Measurements from ENCODE around the gene GSX1. TPM values are rescaled to one million over a fixed set of nuclear protein-coding genes. Genes with fewer than 3 reads are reported as not detected.

The GSX1 gene
- total RNA-seq, 4 donors from 2014 or later: not detected

GRCh38 chr13:27842571-27842970 is 50.3 kb downstream of the GSX1 start:
- no peaks in the 10 kb centered on the region for H3K4me1 ChIP-seq
- intact Hi-C loops (cut with DNase I): no loop called here
- no peak overlapping the region for H3K27ac ChIP-seq (replicated peaks in 1 of 4)
- no peak for TF ChIP-seq POLR2A (IDR thresholded peaks at IDR 0.05; ENCODE audit: low read depth)
- TF ChIP-seq EP300 (IDR thresholded peaks at IDR 0.05): no peak
- no peak for TF ChIP-seq POLR2AphosphoS5 (IDR thresholded peaks at IDR 0.05)
- TF ChIP-seq, protein P1, sequence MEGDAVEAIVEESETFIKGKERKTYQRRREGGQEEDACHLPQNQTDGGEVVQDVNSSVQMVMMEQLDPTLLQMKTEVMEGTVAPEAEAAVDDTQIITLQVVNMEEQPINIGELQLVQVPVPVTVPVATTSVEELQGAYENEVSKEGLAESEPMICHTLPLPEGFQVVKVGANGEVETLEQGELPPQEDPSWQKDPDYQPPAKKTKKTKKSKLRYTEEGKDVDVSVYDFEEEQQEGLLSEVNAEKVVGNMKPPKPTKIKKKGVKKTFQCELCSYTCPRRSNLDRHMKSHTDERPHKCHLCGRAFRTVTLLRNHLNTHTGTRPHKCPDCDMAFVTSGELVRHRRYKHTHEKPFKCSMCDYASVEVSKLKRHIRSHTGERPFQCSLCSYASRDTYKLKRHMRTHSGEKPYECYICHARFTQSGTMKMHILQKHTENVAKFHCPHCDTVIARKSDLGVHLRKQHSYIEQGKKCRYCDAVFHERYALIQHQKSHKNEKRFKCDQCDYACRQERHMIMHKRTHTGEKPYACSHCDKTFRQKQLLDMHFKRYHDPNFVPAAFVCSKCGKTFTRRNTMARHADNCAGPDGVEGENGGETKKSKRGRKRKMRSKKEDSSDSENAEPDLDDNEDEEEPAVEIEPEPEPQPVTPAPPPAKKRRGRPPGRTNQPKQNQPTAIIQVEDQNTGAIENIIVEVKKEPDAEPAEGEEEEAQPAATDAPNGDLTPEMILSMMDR (IDR thresholded peaks at IDR 0.05): no peak
- DNase-seq (ENCODE audit: extremely low spot score): no peak
- WGBS: 71% methylated on average over 2 of the region's 2 CpGs
- no peak overlapping the region for H3K4me3 ChIP-seq
- no peaks in the 10 kb centered on the region for H3K36me3 ChIP-seq
- H3K9me3 ChIP-seq: peaks cover 0 to 14% (median 2%) of the 10 kb centered on the region in 4 donors
- peaks cover 0 to 41% (median 0%) of the 10 kb centered on the region in 4 donors for H3K27me3 ChIP-seq

Small RNA genes lying within 50 kb of the gene (small RNA-seq; reads per million reads assigned to genes)
- gene RNU6-73P: 0 reads per million in 3 donors

Other genes starting within 250 kb of the GSX1 start
- gene LNX2, start 172.0 kb upstream of the GSX1 start, total RNA-seq: 10 to 100 TPM; 10.2 to 14.1 (median 12.8) TPM
- gene POLR1D, start 170.6 kb upstream of the GSX1 start, total RNA-seq: 100 to 1,000 TPM; 110 to 148 (median 124) TPM
- gene PDX1, start 127.5 kb downstream of the GSX1 start, total RNA-seq: not detected
- gene CDX2, start 176.8 kb downstream of the GSX1 start, total RNA-seq: under 1 TPM in 1 of 4 donors, not detected in 3; 0.17 TPM
- gene URAD, start 196.2 kb downstream of the GSX1 start, total RNA-seq: not detected

Data from esophagus muscularis mucosa (tissue), 4 donors.